Breast epithelium (tissue), 3 donors: ENCODE measurements around the gene CYREN.

Experiments
- POLR2AphosphoS5 ChIP-seq, 3 donors: sonication (generic); formaldehyde crosslinking; IDR thresholded peaks; one replicate each; pipeline ENCODE4 v1.6.1; 2017; ENCODE audit warnings: antibody characterized with exemption in 3 of 3
- TF ChIP-seq, protein P1 (sequence below), 3 donors: fragments of 450-650 bp; IDR thresholded peaks; one replicate each; pipeline ENCODE4 v1.5.1; 2016 to 2017; ENCODE audit warnings: antibody characterized with exemption in 3 of 3, mild to moderate bottlenecking in 3 of 3, moderate library complexity in 3 of 3

DNA sequence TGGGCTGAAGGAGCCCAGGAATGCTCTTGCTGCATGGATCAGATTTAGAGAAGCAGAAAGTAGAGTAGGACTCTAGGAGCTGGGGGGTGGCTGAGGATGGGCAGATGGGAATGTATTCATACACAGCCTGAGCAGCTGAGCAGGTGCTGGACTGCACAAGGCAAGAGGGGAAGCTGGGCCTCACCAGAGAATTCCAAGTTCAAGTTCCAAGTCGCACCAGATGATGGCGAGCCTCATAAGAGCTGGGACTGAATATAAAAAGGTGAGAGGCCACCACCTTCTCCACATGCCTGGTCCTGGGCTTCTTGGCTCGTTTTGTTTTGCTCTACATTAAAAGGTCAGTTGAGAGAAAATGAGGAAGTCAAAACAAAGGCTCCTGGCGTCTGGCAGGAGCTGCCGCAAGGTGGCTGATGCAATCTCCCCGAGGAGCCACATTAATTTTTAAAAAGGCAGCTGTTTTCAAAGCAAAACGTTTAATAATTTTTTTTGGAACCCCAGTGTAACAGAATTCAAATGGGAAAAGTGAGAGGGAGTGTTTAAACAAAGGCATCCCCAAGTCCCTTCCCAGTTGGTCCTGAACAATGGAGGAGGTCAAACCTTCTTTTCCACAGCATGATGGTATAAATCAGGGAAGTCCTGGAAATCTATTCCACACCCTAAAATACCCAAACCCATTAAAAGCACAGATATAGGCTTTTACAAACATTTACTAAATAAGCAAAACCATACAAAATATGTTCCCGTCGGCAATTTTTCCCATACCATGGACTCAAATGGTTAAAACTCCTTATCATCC, 9.5 kb downstream of the CYREN start:
- TF ChIP-seq, protein P1, sequence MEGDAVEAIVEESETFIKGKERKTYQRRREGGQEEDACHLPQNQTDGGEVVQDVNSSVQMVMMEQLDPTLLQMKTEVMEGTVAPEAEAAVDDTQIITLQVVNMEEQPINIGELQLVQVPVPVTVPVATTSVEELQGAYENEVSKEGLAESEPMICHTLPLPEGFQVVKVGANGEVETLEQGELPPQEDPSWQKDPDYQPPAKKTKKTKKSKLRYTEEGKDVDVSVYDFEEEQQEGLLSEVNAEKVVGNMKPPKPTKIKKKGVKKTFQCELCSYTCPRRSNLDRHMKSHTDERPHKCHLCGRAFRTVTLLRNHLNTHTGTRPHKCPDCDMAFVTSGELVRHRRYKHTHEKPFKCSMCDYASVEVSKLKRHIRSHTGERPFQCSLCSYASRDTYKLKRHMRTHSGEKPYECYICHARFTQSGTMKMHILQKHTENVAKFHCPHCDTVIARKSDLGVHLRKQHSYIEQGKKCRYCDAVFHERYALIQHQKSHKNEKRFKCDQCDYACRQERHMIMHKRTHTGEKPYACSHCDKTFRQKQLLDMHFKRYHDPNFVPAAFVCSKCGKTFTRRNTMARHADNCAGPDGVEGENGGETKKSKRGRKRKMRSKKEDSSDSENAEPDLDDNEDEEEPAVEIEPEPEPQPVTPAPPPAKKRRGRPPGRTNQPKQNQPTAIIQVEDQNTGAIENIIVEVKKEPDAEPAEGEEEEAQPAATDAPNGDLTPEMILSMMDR (IDR thresholded peaks at IDR 0.05), result no peak
- TF ChIP-seq POLR2AphosphoS5 (IDR thresholded peaks at IDR 0.05), result no peak
